ENCODE data around the gene ITGA1. TPM values are rescaled to one million over a fixed set of nuclear protein-coding genes. Genes with fewer than 3 reads are reported as not detected.
"Not testable (repeated sequence)": the region's sequence is repeated elsewhere in the genome, so short reads cannot be mapped to it uniquely, and the experiment has no call there.

The ITGA1 gene
- total RNA-seq, 2 experiments from 2014 or later = not detected

- H3K79me2 ChIP-seq (ENCODE audit: insufficient read depth, low read depth, low read length) = no peaks in the 10 kb centered on the region
- H3K9me2 ChIP-seq (ENCODE audit: insufficient read depth, low read length) = no peaks in the 10 kb centered on the region
- no peak overlapping the region for H2AFZ ChIP-seq (ENCODE audit: low read length)
- intact Hi-C loops (cut with micrococcal nuclease; ENCODE audit: unreplicated experiment) = no loop called here
- H3K9me3 ChIP-seq (ENCODE audit: low read length) = no peaks in the 10 kb centered on the region
- no peak for DNase-seq (ENCODE audit: low spot score)
- POLR2A ChIA-PET = interaction anchor here (0.9 kb wide), 1 partner anchor 15 kb away, joined by 4 read pairs; no protein-coding TSS in a partner anchor
- TF ChIP-seq EZH2phosphoT487 (IDR thresholded peaks at IDR 0.05; ENCODE audit: borderline replicate concordance, low read depth, low read length) (no peak), CTCF (conservative IDR thresholded peaks at IDR 0.05; ENCODE audit: low read length) (no peak)
- H3K4me3 ChIP-seq (ENCODE audit: low read depth, low read length, poor library complexity, severe bottlenecking) = no peak overlapping the region
- no peaks in the 10 kb centered on the region for H4K20me1 ChIP-seq (ENCODE audit: insufficient read depth, low read length)
- H3K4me1 ChIP-seq (ENCODE audit: insufficient read depth, low read length, poor library complexity, severe bottlenecking) = no peaks in the 10 kb centered on the region
- no peak overlapping the region for H3K27ac ChIP-seq (ENCODE audit: low read depth, low read length, poor library complexity, severe bottlenecking)
- no peak overlapping the region for H3K4me2 ChIP-seq (ENCODE audit: low read length)
- CTCF ChIA-PET (ENCODE audit: unreplicated experiment) = no interaction called here
- no TSS peak for BruUV-seq (replicated peaks)
- H3K36me3 ChIP-seq (ENCODE audit: insufficient read depth, low read length) = no peaks in the 10 kb centered on the region
Observed at GRCh38 chr5:52743970-52744369, 43.7 kb upstream of the ITGA1 start.

- H3K4me1 ChIP-seq (ENCODE audit: insufficient read depth, low read length, poor library complexity, severe bottlenecking); H3K9me3 ChIP-seq (ENCODE audit: low read length); H3K27ac ChIP-seq (ENCODE audit: low read depth, low read length, poor library complexity, severe bottlenecking): not testable (repeated sequence)
Observed at GRCh38 chr5:52744867-52745458, 42.8 kb upstream of the ITGA1 start.

GRCh38 chr5:52746539-52746938 lies 41.2 kb upstream of the ITGA1 start:
- Histone ChIP-seq H3K4me1 (ENCODE audit: insufficient read depth, low read length, poor library complexity, severe bottlenecking) (no peaks in the 10 kb centered on the region), H3K79me2 (ENCODE audit: insufficient read depth, low read depth, low read length) (no peaks in the 10 kb centered on the region), H3K36me3 (ENCODE audit: insufficient read depth, low read length) (no peaks in the 10 kb centered on the region), H3K9me2 (ENCODE audit: insufficient read depth, low read length) (no peaks in the 10 kb centered on the region), H4K20me1 (ENCODE audit: insufficient read depth, low read length) (no peaks in the 10 kb centered on the region), H3K9me3 (ENCODE audit: low read length) (no peaks in the 10 kb centered on the region), H3K4me3 (ENCODE audit: low read depth, low read length, poor library complexity, severe bottlenecking) (no peak overlapping the region), H2AFZ (ENCODE audit: low read length) (no peak overlapping the region), H3K27ac (ENCODE audit: low read depth, low read length, poor library complexity, severe bottlenecking) (no peak overlapping the region), H3K4me2 (ENCODE audit: low read length) (no peak overlapping the region)
- ChIA-PET POLR2A (no interaction called here), CTCF (ENCODE audit: unreplicated experiment) (no interaction called here)
- BruUV-seq (replicated peaks) = no TSS peak
- no peak for TF ChIP-seq CTCF (conservative IDR thresholded peaks at IDR 0.05; ENCODE audit: low read length)
- intact Hi-C loops (cut with micrococcal nuclease; ENCODE audit: unreplicated experiment) = no loop called here
- DNase-seq (ENCODE audit: low spot score) = no peak

More at GRCh38 chr5:52744867-52745458, 42.8 kb upstream of the ITGA1 start:
- H2AFZ ChIP-seq (ENCODE audit: low read length); H3K36me3 ChIP-seq (ENCODE audit: insufficient read depth, low read length); intact Hi-C loops (cut with micrococcal nuclease; ENCODE audit: unreplicated experiment); H3K4me2 ChIP-seq (ENCODE audit: low read length); CTCF ChIA-PET (ENCODE audit: unreplicated experiment); H3K4me3 ChIP-seq (ENCODE audit: low read depth, low read length, poor library complexity, severe bottlenecking); H3K9me2 ChIP-seq (ENCODE audit: insufficient read depth, low read length); BruUV-seq (replicated peaks); POLR2A ChIA-PET; H4K20me1 ChIP-seq (ENCODE audit: insufficient read depth, low read length); H3K79me2 ChIP-seq (ENCODE audit: insufficient read depth, low read depth, low read length); DNase-seq (ENCODE audit: low spot score): not testable (repeated sequence)

Data from OCI-LY7 (cell line).